Epithelial cell of prostate (primary cell): ENCODE data around the gene ITGB2.

Source experiments
- DNase-seq: peaks from one replicate; pipeline ENCODE4 v3.0.0-alpha.2; 2011; ENCODE audit warnings: low read depth, low spot score
- H3K27ac ChIP-seq: fragments of 450-650 bp; 2 replicates; pipeline ENCODE4 v1.5.1; 2017; ENCODE audit warnings: mild to moderate bottlenecking

Gene ITGB2

DNA sequence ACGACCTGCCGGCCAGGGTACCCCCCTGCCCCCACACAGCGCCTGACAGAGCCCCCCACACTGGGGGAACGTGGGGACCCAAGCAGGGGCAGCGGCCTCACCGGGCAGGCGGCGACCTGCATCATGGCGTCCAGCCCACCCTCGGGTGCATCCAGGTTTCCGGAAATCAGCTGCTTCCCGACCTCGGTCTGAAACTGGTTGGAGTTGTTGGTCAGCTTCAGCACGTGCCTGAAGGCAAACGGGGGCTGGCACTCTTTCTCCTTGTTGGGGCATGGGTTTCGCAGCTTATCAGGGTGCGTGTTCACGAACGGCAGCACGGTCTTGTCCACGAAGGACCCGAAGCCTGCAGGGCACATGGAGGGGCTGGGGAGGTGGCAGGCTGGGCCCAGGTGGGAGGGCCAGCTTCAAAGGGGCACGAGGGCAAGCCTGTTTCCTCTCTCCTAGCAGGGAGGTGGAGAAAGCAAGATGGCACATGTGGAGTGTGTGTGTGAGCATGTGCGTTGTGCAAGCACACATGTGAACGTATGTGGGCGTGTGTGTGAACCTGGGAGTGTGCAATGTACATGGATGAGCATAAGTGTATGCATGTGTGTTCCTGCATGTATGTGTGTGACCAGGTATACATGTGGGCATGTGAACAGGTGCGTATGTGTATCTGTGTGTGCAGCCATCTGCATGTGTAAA lies 19.2 kb downstream of the ITGB2 start:
- H3K27ac ChIP-seq, result no peak overlapping the region
- no peak for DNase-seq

DNA sequence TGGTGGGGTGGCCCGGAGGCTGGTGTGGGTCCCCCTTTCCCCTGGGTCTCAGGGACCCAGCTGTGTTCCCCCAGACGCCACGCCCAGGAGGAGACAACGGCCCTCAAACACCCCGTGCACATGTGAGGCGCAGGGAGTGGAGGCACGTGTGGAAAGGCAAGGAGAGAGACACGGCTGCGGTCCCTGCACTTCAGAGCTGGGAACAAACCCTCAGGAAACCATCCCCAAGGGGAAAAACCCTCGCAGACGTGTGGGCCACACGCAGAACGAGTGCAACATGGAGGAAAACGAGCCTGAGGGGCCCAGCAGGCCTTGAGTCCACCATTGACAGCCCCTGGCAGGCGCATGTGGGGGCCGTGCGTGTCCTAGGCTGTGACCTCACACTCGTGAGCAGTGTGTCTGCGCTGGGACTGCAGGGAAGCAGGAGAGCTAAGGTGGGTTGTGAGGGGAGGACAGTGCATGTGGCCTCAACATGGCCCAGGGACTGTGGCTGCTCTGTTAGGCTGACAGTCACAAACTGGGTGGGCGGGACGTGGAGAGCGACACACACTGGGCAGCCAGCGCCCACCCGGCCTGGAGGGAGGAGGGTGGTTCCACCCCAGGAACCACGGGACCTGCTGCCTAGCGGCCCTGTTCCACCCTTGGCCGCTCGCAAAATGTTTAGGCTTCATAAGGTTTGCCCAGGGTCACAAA lies 20.0 kb downstream of the ITGB2 start:
- no peak overlapping the region for H3K27ac ChIP-seq
- no peak for DNase-seq

DNA sequence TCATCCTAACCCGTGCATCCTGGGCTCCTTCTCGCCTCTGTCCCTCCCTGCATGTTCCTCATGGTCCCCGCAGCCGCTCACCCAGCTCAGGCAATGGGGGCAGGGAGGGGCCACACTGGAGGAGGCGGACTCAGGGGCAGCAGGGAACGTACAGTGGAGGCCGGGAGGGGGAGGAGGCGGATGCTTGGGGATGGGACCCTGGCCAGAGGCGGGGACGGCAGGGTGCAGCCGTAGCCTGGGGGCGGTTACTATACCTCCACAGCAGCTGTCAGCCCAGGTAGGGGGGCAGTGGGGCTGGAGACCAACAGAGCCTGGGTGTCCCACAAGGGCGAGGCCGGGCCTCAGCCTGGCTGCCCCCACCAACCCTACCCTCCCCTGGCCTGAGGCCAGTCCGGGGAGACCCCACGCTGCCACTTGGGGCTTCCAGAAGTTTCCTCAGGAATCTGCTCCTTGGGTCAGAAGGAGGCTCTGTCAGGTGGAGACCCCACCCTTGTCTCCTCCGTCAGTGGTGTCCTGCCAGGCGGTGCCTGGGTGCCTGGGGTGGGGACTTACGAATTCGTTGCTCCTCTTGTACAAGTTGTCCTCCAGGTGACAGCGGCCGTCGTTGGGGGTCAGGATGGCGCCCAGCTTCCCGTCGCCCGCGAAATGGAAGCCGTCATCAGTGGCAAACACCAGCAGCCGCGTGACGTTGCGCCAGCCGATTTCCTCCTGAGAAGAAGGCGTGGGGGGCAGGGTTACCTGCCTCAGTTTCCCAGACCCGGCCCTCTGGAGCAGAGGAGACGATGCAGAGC lies 20.7 kb downstream of the ITGB2 start:
- H3K27ac ChIP-seq, result no peak overlapping the region
- no peak for DNase-seq

DNA sequence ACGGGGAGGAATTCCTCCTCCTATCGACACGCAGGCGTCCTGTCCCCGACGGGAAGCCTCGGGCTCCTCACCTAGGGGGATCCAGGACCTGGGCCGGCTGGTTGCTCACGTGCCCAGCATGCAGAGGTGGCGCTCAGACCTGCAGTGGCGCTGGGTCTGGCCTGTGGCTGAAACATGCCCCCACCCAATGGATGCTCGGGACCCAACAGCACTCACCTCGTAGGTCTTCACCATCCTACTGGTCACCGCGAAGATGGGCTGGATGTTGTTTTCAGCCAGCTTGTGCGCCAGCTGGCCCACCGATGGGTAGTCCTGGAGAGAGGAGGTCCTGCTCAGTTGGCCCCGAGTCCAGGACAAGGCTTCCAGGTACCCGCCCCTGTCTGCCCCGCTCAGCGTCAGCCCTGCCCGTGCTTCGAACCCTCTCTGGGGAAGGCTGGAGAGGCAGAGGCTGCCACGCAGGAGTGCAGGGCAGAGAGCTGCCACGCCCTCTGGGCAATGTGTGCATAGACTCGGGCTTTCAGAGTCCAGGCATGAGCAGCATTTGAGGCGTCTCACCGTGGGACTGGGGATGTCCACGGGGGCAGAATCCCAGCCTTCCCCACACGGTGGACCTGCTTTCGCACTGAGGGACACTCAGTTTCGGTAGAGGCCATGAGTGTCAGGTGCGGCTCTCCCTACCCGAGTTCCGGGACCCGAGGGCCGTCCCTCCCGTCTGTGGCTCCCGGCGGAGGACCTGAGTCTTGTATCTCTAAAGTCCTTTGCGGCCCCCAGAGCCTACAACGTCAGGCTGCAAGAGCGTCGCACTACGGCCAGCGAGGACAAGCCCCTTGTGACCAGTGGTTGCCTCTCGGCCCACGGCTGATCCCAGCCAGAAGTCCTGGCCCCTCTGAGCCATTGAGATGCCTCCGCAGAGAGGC lies 21.6 kb downstream of the ITGB2 start:
- no peak for DNase-seq

DNA sequence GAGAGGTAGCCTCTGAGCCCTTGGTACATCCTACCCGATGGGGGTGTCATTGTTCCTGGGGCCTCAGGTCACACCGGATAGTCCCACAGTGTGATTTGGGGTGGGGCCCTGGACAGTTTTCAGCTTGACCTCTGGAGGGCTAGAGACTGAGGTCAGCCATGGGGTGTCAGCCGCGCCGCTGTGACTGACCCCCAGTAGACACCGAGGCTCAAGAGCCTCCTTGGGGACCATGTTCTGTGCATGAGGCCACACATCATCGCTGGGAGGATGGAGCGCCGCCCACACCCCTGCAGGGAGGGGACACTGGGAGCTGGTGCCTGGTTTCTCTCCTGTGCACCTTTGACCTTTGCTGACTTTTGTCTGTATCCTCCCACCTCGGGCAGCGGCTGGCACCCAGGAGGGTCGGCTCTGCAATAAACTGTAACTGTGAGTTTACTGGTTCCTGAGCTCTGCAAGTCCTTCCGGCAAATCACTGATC lies 22.6 kb downstream of the ITGB2 start:
- no peak overlapping the region for H3K27ac ChIP-seq
- DNase-seq, result no peak

More for the DNA sequence above, 21.6 kb downstream of the ITGB2 start:
- H3K27ac ChIP-seq, result no peak overlapping the region

DNA sequence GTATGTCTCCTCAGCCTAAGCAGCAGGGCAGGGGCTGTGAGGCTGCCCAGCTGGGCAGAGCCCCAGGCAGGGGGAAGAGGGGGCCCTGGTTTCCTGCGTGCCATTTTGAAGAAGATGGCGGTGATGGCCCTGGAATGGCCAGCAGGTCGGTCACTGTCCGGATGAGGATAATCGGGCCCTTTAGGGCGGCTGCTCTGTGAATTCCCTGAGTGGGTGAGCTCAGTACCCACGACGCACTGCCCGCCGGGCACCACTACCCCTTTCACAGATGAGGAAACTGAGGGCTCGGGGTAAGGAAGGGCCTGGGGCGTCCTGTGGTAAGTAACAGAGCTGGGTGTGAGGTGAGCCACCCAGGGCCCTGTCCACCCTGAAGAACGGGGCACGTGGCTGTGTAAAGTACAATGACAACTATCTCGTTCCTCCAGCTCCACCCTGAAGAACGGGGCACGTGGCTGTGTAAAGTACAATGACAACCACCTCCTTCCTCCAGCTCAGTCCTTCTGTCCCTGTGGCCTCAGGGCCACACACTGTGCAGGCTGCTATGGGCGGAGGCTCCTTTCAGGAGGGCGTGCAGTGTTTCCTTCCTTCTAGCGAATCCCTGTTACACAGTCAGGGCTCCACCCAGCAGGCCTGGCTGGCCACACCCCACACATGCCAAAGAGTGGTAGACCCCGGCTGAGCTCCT lies 23.2 kb downstream of the ITGB2 start:
- no peak for DNase-seq
- H3K27ac ChIP-seq, result no peak overlapping the region

DNA sequence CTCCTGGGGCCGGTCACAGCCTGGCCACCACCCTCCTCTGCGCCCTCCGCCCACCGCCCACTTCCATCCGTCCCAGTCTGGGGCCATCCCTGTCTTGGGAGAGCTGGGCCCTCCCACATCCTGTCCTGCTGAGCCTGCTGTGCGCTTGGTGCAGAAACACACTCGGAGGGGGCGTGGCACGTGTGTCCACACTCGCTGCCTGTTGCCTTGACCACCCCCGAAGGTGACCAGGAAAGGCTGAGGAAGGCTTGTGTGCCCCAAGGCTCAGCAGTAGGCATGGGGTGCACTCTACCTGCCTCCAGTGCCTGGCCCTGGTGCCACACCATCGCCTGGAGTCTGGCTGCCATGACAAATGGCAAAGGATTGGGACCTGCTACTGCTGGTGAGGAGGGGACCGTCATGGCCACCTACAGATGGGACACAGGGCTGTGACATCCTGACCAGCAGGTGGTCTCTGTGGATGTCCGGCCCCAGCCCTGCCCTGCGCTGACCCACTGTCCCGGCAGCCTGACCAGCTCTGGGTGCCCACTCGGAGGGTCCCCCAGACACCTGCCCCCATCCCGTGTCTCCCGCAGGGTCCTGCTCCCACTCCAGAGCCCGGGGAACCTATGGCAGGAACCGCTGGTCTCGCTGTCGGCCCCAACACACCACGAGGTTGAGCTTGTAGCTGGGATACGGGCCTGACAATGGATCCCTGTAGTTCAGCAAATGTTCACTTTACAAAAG lies 24.0 kb downstream of the ITGB2 start:
- no peak overlapping the region for H3K27ac ChIP-seq

DNA sequence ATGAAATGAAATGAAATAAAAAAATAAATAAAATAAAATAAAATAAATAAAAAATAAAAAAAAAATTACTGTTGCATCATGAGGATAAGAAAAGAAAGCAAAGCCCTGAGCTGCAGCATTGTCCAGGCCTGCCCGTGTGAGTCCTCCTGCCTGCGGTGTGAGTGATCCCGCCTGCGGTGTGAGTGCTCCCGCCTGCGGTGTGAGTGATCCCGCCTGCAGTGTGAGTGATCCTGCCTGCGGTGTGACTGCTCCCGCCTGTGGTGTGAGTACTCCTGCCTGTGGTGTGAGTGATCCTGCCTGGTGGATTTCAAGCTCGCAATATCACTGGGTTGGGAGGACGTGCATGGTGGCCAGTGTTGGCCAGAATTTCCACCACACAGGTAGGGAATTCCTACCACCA lies 24.8 kb downstream of the ITGB2 start:
- DNase-seq, result no peak
- H3K27ac ChIP-seq, result no peak overlapping the region

More for the DNA sequence above, 24.0 kb downstream of the ITGB2 start:
- no peak for DNase-seq

DNA sequence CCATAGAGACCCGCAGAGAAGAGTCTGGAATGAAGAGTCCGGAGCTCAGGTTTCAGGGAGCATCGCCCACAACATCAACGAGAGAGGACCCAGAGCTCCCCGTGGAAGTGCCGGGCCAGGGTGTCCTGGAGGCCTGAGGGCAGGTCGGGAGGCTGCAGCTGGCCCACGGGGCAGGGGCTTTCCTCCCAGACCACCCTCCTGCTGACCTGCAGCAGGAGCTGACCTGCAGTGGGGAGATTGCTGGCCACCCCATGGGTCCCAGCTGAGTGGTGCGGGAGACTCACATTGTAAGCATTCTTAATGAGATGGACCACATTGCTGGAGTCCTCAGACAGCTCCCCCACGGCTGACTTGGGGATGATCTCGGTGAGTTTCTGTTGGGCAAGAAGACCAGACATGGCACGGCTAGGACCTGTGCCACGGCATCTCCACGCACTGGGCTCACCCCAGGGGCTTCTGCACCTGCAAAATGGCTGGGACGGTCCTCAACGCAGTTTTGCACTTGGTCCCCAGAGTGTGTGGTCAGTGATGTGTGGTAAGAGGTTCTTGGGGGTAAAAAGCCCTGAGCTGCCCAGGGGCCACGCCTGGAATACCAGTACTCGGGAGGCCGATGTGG lies 25.9 kb downstream of the ITGB2 start:
- no peak overlapping the region for H3K27ac ChIP-seq
- no peak for DNase-seq

DNA sequence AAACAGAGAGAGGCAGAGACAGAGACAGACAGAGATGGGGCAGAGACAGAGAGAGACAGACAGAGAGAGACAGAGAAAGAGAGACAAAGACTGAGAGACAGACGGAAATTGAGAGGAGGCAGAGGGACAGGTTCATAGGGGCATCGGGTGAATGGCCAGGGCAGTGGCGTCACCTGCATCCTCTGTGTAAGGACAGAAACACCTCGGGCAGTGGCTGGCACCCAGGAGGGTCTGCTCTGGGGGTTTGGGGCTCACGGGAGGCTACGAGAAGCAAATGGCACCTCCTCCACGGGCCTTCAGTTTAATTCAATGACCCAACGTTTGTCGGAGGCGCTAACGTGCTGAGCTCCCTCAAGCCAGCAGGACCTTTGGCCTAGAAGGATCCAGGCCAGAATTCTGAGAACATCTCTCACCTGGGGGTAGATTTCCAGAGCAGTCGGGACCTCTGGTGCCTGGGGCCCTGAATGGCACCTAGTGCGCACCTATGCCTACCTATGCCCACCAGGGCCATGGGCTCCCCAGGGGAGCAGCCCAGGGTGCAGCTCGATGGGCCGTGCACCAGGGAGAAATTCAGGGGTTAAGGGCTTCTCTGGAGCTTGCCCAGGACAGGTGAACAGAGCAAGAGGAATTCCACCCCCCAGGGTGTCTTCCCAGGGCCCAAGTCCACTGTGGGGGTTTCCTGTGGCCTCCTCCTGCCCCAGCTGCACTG lies 26.6 kb downstream of the ITGB2 start:
- no peak for DNase-seq
- H3K27ac ChIP-seq, result no peak overlapping the region

DNA sequence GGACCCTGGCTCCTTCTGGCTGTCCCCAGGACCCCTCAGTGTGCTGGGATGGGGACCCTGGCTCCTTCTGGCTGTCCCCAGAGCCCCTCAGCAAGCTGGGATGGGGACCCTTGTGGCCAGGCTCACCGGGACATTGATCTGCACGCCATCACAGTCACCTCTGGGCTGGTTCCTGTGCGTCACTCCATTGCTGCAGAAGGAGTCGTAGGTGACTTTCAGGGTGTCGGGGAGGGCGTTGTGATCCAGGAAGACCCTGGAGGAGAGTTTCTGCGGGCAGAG lies 27.5 kb downstream of the ITGB2 start:
- H3K27ac ChIP-seq, result no peak overlapping the region
- no peak for DNase-seq

DNA sequence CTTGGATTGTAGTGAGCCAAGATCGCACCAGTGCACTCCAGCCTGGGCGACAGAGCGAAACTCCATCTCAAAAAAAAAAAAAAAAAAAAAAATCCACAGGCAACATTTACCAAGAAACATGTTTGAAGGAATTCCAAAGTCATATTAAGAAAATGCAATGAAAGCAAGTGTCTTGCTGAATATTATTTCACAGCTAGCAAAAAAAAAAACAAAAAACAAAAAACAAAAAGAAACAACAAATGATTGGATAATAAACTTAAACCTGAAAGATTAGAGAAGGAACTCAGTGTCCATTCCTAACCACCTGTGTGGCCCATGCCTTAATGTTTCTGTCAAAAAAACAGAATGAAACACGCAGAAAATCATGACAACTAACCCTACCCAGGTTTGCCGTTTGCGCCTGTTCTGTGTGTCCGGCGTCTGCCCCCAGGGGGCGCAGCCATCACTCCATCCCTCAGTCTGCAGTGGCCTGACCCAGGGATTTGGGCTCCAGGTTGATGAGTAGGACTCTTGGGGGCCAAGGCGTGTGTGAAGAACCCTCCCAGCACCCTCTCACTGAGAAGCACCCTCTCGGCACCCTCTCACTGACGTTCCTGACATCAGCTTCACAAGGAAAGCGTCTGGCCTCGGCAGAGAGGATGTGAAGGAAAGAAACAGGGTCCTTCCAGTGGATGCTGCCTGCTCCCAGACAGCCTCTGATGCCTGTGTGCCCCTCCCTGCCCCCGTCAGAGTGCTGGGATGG lies 28.0 kb downstream of the ITGB2 start:
- no peak overlapping the region for H3K27ac ChIP-seq
- no peak for DNase-seq

DNA sequence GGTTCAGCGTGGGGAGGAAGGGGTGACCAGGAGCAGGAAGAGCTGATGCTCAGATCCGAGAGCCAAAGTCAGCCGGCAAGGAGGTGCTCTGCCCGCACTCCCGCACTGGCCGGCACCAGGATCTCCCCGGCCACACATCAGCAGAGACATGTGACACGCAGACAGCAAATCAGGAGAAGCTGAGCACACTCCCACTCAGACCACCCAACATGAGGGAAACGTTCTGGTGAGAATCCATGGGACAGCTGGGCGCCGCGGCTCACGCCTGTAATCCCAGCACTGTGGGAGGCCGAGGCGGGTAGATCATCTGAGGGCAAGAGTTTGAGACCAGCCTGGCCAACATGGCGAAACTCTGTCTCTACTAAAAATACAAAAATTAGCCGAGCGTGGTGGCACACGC lies 28.6 kb downstream of the ITGB2 start:
- DNase-seq, result no peak
- no peak overlapping the region for H3K27ac ChIP-seq

DNA sequence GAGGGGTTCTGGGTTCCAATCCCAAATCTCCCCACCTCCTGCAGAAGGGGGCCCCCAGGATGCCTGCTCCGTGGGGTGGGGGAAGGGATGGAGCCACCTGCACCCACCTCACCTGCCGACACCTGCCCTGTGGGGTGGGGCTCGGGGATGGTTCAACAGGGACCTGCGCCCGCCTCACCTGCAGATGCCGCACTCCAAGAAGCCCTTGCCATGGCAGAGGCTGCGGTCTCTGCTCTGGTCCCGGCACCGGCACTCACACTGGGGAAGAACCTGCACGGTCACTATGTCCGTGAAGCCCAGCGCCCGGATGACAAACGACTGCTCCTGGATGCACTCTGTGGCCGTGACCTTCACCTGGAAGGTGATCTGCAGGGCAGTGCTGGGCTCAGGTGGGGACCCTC lies 29.1 kb downstream of the ITGB2 start:
- H3K27ac ChIP-seq, result no peak overlapping the region
- no peak for DNase-seq

DNA sequence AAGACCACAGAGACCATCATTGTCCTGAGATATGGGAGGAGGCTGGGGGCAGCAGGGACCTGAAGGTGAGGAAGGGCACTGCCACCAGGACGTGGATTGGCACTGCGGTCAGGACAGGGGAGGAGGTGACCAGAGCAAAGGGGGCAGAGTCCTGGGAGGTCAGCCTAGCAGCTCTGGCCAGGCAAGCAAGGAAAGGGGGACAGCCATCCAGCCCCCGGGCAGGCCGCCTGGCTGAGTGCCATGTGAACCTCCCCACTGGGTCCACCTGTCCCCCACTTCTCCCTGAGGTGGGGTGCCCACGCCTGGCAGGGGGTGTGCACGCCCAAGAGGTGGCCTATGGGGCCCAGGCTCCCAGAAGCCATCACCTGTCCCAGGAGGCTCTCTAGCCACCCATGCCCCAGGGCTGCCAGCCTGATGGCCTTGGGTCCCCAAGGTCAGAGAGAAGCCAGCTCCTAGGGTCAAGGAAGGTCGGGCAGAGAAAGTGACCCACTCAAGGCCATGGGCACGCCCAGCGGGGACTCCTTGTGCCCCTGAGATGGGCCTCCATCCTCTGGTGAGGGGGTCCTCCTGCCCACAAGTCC lies 29.6 kb downstream of the ITGB2 start:
- H3K27ac ChIP-seq, result no peak overlapping the region
- DNase-seq, result no peak

DNA sequence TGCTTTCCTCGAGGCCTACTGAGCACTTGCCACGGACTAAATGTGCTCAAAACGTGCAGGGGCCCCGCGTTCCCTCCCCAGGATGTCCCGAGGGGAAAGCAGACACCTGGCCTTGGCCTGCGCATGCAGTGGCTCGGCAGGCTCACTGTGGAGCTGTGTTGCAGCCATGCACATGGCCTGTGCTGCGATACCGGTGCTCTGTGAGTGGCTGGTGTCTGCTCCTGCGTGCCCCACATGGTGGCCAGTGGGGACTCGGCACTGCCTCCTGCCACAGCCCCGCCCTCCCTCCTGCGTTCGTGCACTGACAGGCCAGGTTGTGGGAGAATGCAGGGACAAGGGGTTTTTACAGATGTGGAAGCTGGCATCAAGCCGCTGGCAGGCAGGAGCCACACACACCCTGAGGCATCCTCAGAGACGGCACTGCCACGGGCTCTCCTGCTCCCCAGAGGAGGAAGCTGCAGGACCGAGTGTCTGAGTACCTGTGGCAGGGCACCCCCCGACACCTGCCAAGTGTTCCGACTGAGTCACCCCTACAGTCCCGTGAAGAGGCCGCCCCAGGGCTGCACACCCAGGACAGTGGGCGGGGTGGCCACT lies 30.3 kb downstream of the ITGB2 start:
- no peak for DNase-seq
- H3K27ac ChIP-seq, result no peak overlapping the region
